SH-SY5Y (cell line): Measurements from ENCODE around the gene ATF6.

Source experiments
- GATA2 ChIP-seq: IDR thresholded peaks from 2 replicates; pipeline ENCODE4 v1.6.1; 2011; ENCODE audit warnings: mild to moderate bottlenecking, low read depth, low read length
- GATA3 ChIP-seq: IDR thresholded peaks from 2 replicates; pipeline ENCODE4 v1.6.1; 2011; ENCODE audit warnings: low read depth, mild to moderate bottlenecking, low read length, moderate library complexity

- no peak for TF ChIP-seq GATA2
- no peak for TF ChIP-seq GATA3
Observed at GRCh38 chr1:161825831-161826230, 59.7 kb downstream of the ATF6 start.
